Lower leg skin (tissue), 4 donors: ENCODE data around the gene NOB1. TPM values are rescaled to one million over a fixed set of nuclear protein-coding genes. Genes with fewer than 3 reads are reported as not detected.

ENCODE experiments used
- DNase-seq, 2 donors: peaks; one replicate each; pipeline ENCODE4 v3.0.0-alpha.2; 2019; ENCODE audit warnings: low spot score in 2 of 2
- H3K4me3 ChIP-seq: fragments of 200-600 bp; sonication (generic); 2 replicates; pipeline ENCODE4 v1.5.1; 2017; ENCODE audit warnings: mild to moderate bottlenecking, low read depth; ENCODE audit not compliant: poor library complexity, severe bottlenecking
- POLR2A ChIP-seq, 2 donors: fragments of 450-650 bp; IDR thresholded peaks; one replicate each; pipeline ENCODE4 v1.6.1; 2016 to 2017; ENCODE audit warnings: antibody characterized with exemption in 2 of 2, mild to moderate bottlenecking in 1 of 2, moderate library complexity in 1 of 2
- WGBS, 2 donors: methylation state at CpG; one replicate each; pipeline ENCODE4 v1.1.5; 2018; 5-methylcytosine and 5-hydroxymethylcytosine counted together
- intact Hi-C: fragments of 100-400 bp; cut with DNase I; formaldehyde crosslinking; loops from one replicate; pipeline ENCODE4 v1.15.0; 2023; ENCODE audit warnings: low total_unique reads
- total RNA-seq, 4 donors: library from RNA; depleted of rRNA; stranded (reverse); fragments of >200 nt; gene quantifications; one replicate each; pipeline ENCODE4 v1.1.0, GENCODE V29; 2016
- TF ChIP-seq, protein P1 (sequence below), 3 donors: fragments of 450-650 bp; IDR thresholded peaks; one replicate each; pipeline ENCODE4 v1.5.1; 2016; ENCODE audit warnings: antibody characterized with exemption in 3 of 3, mild to moderate bottlenecking in 3 of 3, moderate library complexity in 2 of 3

The NOB1 gene
- total RNA-seq, 4 donors from 2014 or later: 33.8 to 78.0 (median 51.0) TPM

DNA sequence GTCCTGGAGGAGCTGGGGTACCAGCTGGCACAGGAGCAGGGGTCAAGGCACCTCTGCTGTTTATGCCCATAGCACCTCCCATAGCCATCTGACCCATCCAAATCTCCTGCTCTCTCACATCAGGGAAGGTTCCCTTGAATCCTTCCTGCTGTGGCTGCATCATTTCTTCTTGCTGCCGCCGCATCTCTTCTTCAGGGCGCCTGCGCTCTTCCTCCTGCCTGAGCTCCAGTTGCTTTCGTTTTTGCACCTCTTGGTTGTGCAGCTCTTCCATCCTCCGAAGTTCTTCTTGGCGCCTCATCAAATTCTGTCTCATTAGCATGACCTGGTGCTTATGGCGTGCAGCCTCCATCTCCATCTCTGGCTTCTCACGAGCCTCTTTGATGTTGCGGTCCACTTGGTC is 2.0 kb upstream of the NOB1 start:
- 92% methylated on average over 10 of the region's 10 CpGs for WGBS, 2 donors
- intact Hi-C loops: loop anchor here (5.0 kb wide), 1 partner anchor 364 kb away; no protein-coding TSS in a partner anchor
- DNase-seq: no peak
- H3K4me3 ChIP-seq: no peak overlapping the region
- TF ChIP-seq, protein P1, sequence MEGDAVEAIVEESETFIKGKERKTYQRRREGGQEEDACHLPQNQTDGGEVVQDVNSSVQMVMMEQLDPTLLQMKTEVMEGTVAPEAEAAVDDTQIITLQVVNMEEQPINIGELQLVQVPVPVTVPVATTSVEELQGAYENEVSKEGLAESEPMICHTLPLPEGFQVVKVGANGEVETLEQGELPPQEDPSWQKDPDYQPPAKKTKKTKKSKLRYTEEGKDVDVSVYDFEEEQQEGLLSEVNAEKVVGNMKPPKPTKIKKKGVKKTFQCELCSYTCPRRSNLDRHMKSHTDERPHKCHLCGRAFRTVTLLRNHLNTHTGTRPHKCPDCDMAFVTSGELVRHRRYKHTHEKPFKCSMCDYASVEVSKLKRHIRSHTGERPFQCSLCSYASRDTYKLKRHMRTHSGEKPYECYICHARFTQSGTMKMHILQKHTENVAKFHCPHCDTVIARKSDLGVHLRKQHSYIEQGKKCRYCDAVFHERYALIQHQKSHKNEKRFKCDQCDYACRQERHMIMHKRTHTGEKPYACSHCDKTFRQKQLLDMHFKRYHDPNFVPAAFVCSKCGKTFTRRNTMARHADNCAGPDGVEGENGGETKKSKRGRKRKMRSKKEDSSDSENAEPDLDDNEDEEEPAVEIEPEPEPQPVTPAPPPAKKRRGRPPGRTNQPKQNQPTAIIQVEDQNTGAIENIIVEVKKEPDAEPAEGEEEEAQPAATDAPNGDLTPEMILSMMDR (IDR thresholded peaks at IDR 0.05): no peak
- TF ChIP-seq POLR2A (IDR thresholded peaks at IDR 0.05): no peak

DNA sequence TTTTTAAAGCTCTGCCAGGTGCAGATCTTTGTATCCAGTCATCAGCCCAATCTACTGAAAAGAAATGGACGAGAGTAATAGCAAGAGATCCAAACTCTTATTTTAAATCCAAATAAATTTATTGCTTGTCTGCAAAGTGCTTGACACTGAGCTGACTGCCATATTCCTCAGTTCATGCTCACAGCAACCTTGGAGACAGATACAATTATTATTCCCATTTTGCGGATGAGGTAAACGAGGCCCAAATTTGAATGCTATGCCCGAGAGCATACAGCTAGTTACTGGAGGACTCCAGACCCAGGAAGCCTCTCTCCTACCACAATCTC is 620 bp downstream of the NOB1 start:
- no peak for TF ChIP-seq POLR2A (IDR thresholded peaks at IDR 0.05)
- TF ChIP-seq, protein P1 (IDR thresholded peaks at IDR 0.05): no peak
- peak overlapping the region; percentile 80 for H3K4me3 ChIP-seq
- intact Hi-C loops: loop anchor here (5.0 kb wide), 1 partner anchor 47 kb away; no protein-coding TSS in a partner anchor
- DNase-seq: no peak
- WGBS, 2 donors: 12 to 19% methylated on average over 4 of the region's 4 CpGs

- TF ChIP-seq, protein P1 (IDR thresholded peaks at IDR 0.05): no peak
- no peak for TF ChIP-seq POLR2A (IDR thresholded peaks at IDR 0.05)
- WGBS, 2 donors: 87 to 88% methylated on average over 20 of the region's 20 CpGs
- intact Hi-C loops: no loop called here
- no peak for DNase-seq
- no peak overlapping the region for H3K4me3 ChIP-seq
Observed at GRCh38 chr16:69748694-69749345, 5.9 kb downstream of the NOB1 start.

GRCh38 chr16:69747115-69747514 is 7.6 kb downstream of the NOB1 start:
- 90 to 92% methylated on average over 8 of the region's 8 CpGs for WGBS, 2 donors
- DNase-seq: no peak
- TF ChIP-seq POLR2A (IDR thresholded peaks at IDR 0.05): no peak
- TF ChIP-seq, protein P1 (IDR thresholded peaks at IDR 0.05): no peak
- intact Hi-C loops: no loop called here
- no peak overlapping the region for H3K4me3 ChIP-seq

GRCh38 chr16:69745959-69746358 is 8.8 kb downstream of the NOB1 start:
- no peak for DNase-seq
- WGBS, 2 donors: 85 to 97% methylated on average over 8 to 9 of the region's 10 CpGs
- intact Hi-C loops: no loop called here
- no peak overlapping the region for H3K4me3 ChIP-seq
- no peak for TF ChIP-seq POLR2A (IDR thresholded peaks at IDR 0.05)
- TF ChIP-seq, protein P1 (IDR thresholded peaks at IDR 0.05): no peak

DNA sequence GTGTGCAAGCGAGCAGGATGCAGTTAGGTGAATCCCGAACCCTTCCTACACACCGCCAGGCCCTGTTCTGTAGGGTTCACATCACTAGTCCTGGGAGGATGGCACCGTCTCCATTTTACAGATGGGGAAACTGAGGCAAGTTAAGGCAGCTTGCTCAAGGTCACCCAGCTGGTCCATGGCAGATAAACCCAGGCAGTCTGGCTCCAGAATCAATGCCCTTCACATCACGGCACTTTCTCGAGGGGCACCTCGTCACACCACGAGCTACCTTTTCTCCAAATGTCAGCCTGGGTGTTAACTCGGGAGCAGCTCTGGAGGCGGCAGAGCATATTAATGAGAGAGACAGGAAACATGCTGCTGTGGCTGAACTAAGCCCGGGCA is 9.5 kb downstream of the NOB1 start:
- no peak overlapping the region for H3K4me3 ChIP-seq
- intact Hi-C loops: no loop called here
- no peak for DNase-seq
- TF ChIP-seq POLR2A (IDR thresholded peaks at IDR 0.05): no peak
- TF ChIP-seq, protein P1 (IDR thresholded peaks at IDR 0.05): no peak
- WGBS, 2 donors: 94 to 95% methylated on average over 11 of the region's 11 CpGs
